Ishikawa (cell line): ENCODE data around the gene BOK.

Experiments
- CEBPB ChIP-seq: IDR thresholded peaks from 2 replicates; pipeline ENCODE4 v1.6.1; 2012
- CREB1 ChIP-seq: IDR thresholded peaks from 2 replicates; pipeline ENCODE4 v1.6.1; 2012; ENCODE audit warnings: low read depth
- EGR1 ChIP-seq: IDR thresholded peaks from 2 replicates; pipeline ENCODE4 v1.6.1; 2012
- EP300 ChIP-seq: IDR thresholded peaks from 2 replicates; pipeline ENCODE4 v1.6.1; 2012; ENCODE audit warnings: borderline replicate concordance
- FOXM1 ChIP-seq: IDR thresholded peaks from 2 replicates; pipeline ENCODE4 v1.6.1; 2012; ENCODE audit warnings: low read depth, borderline replicate concordance
- MAX ChIP-seq: IDR thresholded peaks from 2 replicates; pipeline ENCODE4 v1.6.1; 2012
- NFIC ChIP-seq: IDR thresholded peaks from 2 replicates; pipeline ENCODE4 v1.6.1; 2012
- RAD21 ChIP-seq: IDR thresholded peaks from 2 replicates; pipeline ENCODE4 v1.6.1; 2012; ENCODE audit warnings: low read depth
- REST ChIP-seq: IDR thresholded peaks from 2 replicates; pipeline ENCODE4 v1.6.1; 2012; ENCODE audit warnings: low read depth, mild to moderate bottlenecking
- TAF1 ChIP-seq: IDR thresholded peaks from 2 replicates; pipeline ENCODE4 v1.6.1; 2012; ENCODE audit warnings: low read depth, mild to moderate bottlenecking
- TEAD4 ChIP-seq: IDR thresholded peaks from 2 replicates; pipeline ENCODE4 v1.6.1; 2012
- USF1 ChIP-seq: IDR thresholded peaks from 2 replicates; pipeline ENCODE4 v1.6.1; 2012
- YY1 ChIP-seq: IDR thresholded peaks from 2 replicates; pipeline ENCODE4 v1.6.1; 2012; ENCODE audit warnings: low read depth
- ZBTB7A ChIP-seq: IDR thresholded peaks from 2 replicates; pipeline ENCODE4 v1.6.1; 2012; ENCODE audit warnings: low read depth

- TF ChIP-seq EGR1 (no peak), CEBPB (no peak), CREB1 (no peak), RAD21 (no peak), USF1 (no peak), YY1 (no peak), MAX (no peak), TAF1 (no peak), REST (no peak), FOXM1 (no peak), EP300 (no peak), ZBTB7A (no peak), NFIC (no peak), TEAD4 (no peak)
Measured at GRCh38 chr2:241608881-241609280, 50.3 kb downstream of the BOK start.
